IPS-15b (cell line): ENCODE data around the gene SPG11.
"Not testable (repeated sequence)": the region's sequence is repeated elsewhere in the genome, so short reads cannot be mapped to it uniquely, and the experiment has no call there.

Experiments
- H3K27me3 ChIP-seq: one replicate; pipeline ENCODE4 v1.6.1; 2013; ENCODE audit warnings: low read length; ENCODE audit not compliant: control insufficient read depth, insufficient read depth
- H3K36me3 ChIP-seq: one replicate; pipeline ENCODE4 v1.6.1; 2013; ENCODE audit warnings: low read length; ENCODE audit not compliant: control insufficient read depth, insufficient read depth
- H3K4me1 ChIP-seq: one replicate; pipeline ENCODE4 v1.6.1; 2013; ENCODE audit warnings: mild to moderate bottlenecking, low read length; ENCODE audit not compliant: control insufficient read depth, insufficient read depth
- H3K4me3 ChIP-seq: one replicate; pipeline ENCODE4 v1.5.1; 2013; ENCODE audit warnings: low read depth, low read length
- H3K9ac ChIP-seq: one replicate; pipeline ENCODE4 v1.6.1; 2013; ENCODE audit warnings: low read depth, mild to moderate bottlenecking, low read length
- H3K9me3 ChIP-seq: one replicate; pipeline ENCODE4 v1.6.1; 2013; ENCODE audit warnings: mild to moderate bottlenecking, low read length; ENCODE audit not compliant: control insufficient read depth, insufficient read depth

Gene SPG11

DNA sequence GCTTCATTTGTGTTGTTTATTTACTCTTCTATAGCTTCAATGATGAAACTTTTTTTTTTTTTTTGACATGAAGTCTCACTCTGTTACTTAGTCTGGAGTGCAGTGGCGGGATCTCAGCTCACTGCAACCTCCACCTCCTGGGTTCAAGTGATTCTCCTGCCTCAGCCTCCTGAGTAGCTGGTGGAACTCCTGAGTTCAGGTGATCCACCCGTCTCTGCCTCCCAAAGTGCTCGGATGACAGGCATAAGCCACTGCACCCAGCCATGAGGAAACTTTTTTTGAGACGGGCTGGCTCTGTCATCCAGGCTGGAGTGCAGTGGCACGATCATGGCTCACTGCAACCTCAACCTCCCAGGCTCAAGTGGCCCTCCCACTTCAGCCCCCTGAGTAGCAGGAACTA lies 131.2 kb downstream of the SPG11 start:
- H3K9me3 ChIP-seq, H3K27me3 ChIP-seq: not testable (repeated sequence)

DNA sequence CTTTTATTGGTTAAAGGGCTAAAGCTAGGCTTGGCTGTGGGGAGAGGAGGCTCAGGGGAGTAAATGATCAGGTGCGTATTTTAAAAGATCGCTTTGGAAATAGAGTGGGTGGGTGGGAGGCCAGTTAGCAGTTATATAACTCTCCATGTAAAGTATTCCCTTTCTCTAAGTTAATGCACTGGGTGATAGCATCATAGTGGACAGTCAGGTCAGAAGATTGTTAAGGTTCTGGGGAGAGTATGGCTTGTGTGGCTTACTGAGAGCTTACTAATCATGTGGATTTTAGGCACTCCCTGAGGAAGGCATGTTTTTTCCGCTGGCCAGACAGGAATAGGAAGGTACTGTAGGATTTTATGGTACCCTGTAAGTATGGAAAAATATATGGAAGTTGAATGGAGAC lies 132.8 kb downstream of the SPG11 start:
- no peaks in the 10 kb centered on the region for H3K27me3 ChIP-seq

More for the DNA sequence above, 131.2 kb downstream of the SPG11 start:
- not testable (repeated sequence) for H3K9ac ChIP-seq, H3K4me3 ChIP-seq, H3K36me3 ChIP-seq, H3K4me1 ChIP-seq

DNA sequence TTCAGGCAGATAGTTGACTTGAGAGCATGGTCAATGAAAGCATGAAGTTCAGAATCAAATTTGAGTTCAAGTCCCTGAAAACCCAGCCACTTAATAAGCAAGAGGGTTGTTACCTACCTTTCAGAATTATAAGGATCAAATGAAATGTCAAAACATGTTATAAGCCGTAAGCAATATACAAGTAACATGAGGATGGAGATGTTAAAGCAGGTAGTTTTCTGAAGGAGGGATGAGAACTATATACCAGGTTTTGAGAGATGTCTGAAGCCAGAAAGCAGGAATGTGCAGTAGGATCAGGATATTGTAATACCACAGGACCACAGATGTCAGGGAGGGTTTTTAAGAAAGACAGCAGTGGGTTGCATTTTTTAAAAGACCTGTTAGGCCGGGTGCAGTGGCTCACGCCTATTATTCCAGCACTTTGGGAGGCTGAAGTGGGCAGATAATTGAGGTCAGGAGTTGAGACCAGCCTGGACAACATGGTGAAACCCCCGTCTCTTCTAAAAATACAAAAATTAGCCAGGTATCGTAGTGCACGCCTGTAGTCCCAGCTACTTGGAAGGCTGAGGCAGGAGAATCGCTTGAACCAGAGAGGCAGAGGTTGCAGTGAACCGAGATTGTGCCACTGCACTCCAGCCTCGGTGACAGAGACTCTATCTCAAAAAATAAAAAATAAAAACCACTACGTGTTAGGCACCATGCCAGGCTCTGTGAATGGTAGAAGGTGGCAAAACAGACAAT lies 133.4 kb downstream of the SPG11 start:
- Histone ChIP-seq H3K9me3 (no peaks in the 10 kb centered on the region), H3K27me3 (no peaks in the 10 kb centered on the region)

More for the DNA sequence above, 132.8 kb downstream of the SPG11 start:
- H3K9ac ChIP-seq = no peak overlapping the region
- H3K36me3 ChIP-seq = no peaks in the 10 kb centered on the region
- no peaks in the 10 kb centered on the region for H3K9me3 ChIP-seq
- no peak overlapping the region for H3K4me3 ChIP-seq
- H3K4me1 ChIP-seq = no peaks in the 10 kb centered on the region

DNA sequence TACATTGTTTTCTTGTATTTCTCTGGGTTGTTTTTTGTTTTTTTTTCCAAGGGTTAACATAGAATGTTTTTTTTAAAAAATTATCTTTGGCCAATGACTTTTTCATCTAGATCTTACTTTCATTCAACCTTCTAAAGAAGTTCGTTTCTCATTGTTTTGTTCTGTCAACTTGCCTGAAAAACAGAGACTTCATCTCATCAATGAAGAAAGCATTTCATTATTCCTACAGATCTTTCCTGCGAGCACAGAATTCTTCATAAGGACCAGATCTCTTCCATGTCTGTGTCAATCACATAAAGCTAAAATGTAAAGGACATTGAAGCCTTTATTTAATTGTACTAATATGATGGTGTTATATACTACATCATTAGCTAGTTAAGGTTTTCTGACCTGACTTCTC lies 136.2 kb downstream of the SPG11 start:
- H3K4me1 ChIP-seq = no peaks in the 10 kb centered on the region
- H3K27me3 ChIP-seq = no peaks in the 10 kb centered on the region
- no peaks in the 10 kb centered on the region for H3K9me3 ChIP-seq
- H3K4me3 ChIP-seq = no peak overlapping the region
- no peak overlapping the region for H3K9ac ChIP-seq
- no peaks in the 10 kb centered on the region for H3K36me3 ChIP-seq

More for the DNA sequence above, 133.4 kb downstream of the SPG11 start:
- H3K4me1 ChIP-seq = no peaks in the 10 kb centered on the region
- no peak overlapping the region for H3K9ac ChIP-seq
- H3K36me3 ChIP-seq = no peaks in the 10 kb centered on the region
- H3K4me3 ChIP-seq = no peak overlapping the region

DNA sequence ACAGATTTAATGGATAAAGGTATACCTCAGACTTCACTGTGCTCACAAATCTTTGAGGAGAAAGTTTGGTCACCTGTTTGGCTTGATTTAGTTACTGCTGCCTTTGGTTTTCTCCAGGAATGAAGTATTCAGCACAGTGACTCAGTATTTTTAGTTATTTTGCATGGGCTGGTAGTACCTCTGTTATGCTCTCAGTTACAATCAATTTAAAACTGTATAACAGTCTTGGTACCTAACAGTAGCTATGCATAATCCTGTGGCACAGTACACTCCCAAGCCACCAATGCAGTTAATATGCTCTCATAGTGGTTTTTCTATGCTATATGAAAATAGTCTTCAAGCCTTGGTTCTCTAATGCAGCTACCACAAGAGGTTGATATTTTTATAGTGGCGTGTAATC lies 138.4 kb downstream of the SPG11 start:
- Histone ChIP-seq H3K4me1 (no peaks in the 10 kb centered on the region), H3K4me3 (no peak overlapping the region), H3K9ac (no peak overlapping the region), H3K27me3 (no peaks in the 10 kb centered on the region), H3K9me3 (no peaks in the 10 kb centered on the region), H3K36me3 (no peaks in the 10 kb centered on the region)

DNA sequence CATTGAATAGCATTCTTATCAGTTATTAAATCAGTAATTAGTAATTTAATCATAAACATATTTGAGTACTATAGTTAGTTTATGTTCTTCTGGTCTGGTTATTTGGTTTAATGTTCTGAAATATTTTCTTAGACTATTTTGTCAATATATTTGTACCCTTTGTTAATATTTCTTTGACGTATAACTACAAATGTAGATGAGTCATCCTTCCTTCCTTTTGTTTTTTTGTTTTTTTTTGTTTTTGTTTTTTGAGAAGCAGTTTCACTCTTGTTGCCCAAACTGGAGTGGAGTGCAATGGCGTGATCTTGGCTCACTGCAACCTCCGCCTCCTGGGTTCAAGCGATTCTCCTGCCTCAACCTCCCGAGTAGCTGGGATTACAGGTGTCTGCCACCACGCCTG lies 143.9 kb downstream of the SPG11 start:
- Histone ChIP-seq H3K36me3 (peaks cover 7% of the 10 kb centered on the region), H3K4me3 (no peak overlapping the region), H3K9ac (no peak overlapping the region), H3K4me1 (no peaks in the 10 kb centered on the region), H3K9me3 (no peaks in the 10 kb centered on the region), H3K27me3 (no peaks in the 10 kb centered on the region)

DNA sequence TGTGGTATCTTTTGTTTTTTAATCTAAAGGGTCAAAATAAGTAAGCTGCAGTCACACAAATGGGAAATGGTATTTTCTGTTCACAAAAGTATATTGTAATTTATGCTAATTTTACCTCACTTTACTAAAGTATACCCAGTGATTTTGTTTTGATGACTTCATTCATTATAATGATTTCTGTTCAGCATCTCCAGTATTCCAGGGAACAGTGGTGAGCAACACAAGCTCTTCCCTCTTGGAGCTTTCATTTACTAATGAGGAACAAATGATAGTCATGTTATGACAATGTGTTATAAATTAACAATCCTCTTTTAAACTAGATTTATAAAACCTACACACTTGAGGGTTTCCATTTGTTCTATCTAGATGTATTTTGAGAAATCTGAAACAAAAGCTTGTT lies 147.0 kb downstream of the SPG11 start:
- H3K4me1 ChIP-seq = no peaks in the 10 kb centered on the region
- H3K4me3 ChIP-seq = no peak overlapping the region
- peaks cover 9% of the 10 kb centered on the region for H3K36me3 ChIP-seq
- no peaks in the 10 kb centered on the region for H3K27me3 ChIP-seq
- no peaks in the 10 kb centered on the region for H3K9me3 ChIP-seq
- H3K9ac ChIP-seq = no peak overlapping the region
